ENCODE results near the gene FOXS1.
"Not testable (repeated sequence)": the region's sequence is repeated elsewhere in the genome, so short reads cannot be mapped to it uniquely, and the experiment has no call there.

Gene FOXS1

DNA sequence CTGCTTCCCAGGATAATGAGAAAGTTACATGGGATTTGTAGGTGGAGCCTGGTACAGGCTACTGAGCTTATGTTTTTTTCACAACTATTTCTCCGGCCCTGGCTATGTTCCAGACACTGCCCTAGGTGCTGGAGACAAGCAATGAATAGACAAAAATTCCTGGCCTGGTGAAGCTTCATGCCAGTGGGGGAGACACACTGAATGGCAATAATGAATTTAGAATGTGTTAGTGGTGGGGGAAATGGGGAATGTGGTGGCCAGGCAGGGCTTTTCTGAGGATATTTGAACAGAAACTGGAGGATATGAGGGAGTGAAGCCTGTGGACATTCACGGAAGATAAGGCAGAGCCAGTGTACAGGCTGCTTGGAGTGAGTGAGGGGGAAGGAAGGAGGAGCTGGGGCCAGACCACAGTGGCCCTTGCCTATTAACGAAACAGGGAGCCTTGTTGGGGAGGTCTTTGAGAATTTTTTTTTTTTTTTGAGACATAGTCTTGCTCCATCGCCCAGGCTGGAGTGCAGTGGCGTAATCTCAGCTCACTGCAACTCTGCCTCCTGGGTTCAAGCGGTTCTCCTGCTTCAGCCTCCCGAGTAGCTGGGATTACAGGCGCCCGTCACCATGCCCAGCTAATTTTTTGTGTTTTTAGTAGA lies 6.6 kb downstream of the FOXS1 start:
- DNase-seq, result no peak

DNA sequence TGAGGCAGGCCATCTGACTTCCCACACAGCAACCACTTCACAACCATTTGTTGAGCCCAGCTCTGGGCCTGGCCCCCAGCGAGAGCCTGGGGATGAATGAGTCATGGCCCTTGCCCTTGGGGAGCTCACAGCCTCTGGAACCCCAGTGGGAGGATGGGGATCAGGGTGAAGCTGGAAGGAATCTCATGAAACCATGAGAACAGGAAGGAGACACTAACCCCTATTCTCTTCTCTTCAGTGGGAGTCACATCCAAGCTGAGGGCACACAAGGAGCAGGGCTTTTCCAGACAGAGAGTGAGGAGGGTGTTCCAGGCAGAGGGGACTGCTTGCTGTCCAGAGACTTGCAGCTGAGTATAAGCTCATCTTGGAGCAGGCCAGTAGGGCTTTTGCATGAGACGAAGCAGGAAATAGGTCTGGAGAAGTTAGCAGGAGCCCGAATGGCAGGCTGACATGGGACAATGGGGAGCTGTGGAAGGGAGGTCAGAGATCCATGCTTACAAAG lies 7.5 kb downstream of the FOXS1 start:
- DNase-seq, result no peak

- no peak for DNase-seq
Measured at GRCh38 chr20:31836853-31837608, 8.4 kb downstream of the FOXS1 start.

- DNase-seq, result no peak
Measured at GRCh38 chr20:31835977-31836852, 9.2 kb downstream of the FOXS1 start.

DNA sequence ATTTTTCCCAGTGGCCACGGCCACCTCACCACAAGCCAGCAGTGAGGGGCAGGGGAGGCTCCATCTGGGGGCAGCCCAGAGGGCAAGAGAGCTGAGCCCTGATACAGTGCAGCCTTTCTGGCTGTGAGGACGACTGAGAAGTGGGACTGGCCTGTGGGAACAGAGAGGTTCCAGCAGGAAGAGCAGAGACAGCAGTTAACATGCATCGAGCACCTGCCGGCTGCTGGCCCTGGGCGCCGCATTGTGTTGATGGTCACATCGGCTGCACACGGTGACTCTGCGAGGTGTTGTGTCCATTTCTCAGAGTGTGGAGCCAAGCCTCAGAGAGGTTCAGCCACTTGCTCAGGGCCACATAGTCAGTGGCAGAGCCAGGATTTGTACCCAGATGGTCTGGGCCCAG lies 9.8 kb downstream of the FOXS1 start:
- no peak for DNase-seq

- DNase-seq, result no peak
Measured at GRCh38 chr20:31833931-31834521, 11.4 kb downstream of the FOXS1 start.

DNA sequence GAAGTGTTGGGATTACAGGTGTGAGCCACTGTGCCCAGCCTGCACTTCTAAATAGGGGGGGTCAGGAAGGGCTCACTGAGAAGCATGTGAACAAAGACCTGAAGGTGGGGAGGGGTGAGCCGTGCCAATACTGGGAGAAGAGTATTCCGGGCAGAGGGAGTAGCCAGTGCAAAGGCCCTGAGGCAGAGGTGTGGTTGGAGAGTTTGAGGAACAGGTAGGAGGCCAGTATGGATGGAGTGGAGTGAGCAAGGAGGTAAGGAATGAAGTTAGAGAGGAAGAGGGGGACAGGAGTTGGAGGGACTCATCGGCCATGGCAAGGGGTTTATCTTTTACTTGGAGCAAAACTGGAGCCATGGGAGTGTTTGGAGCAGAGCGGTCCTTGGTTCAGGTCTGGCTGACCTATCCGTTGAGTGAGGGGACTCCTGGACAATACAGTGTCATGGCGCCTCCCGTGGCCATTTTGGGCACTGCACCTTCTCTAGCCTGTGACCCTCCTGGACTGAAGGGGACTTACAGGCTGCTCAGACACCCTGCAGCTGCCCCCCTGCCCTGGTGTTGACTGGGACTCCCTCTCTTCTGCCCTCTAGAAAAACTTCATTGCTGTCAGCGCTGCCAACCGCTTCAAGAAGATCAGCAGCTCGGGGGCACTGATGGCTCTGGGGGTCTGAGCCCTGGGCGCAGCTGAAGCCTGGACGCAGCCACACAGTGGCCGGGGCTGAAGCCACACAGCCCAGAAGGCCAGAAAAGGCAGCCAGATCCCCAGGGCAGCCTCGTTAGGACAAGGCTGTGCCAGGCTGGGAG lies 12.1 kb downstream of the FOXS1 start:
- no peak for DNase-seq

GRCh38 chr20:31831771-31832306 lies 13.6 kb downstream of the FOXS1 start:
- DNase-seq, result no peak

- DNase-seq, result no peak
Measured at GRCh38 chr20:31831211-31831610, 14.2 kb downstream of the FOXS1 start.

GRCh38 chr20:31830406-31830981 lies 14.9 kb downstream of the FOXS1 start:
- DNase-seq, result no peak

- DNase-seq, result no peak
Measured at GRCh38 chr20:31829731-31830130, 15.7 kb downstream of the FOXS1 start.

GRCh38 chr20:31828016-31828415 lies 17.4 kb downstream of the FOXS1 start:
- not testable (repeated sequence) for DNase-seq

DNA sequence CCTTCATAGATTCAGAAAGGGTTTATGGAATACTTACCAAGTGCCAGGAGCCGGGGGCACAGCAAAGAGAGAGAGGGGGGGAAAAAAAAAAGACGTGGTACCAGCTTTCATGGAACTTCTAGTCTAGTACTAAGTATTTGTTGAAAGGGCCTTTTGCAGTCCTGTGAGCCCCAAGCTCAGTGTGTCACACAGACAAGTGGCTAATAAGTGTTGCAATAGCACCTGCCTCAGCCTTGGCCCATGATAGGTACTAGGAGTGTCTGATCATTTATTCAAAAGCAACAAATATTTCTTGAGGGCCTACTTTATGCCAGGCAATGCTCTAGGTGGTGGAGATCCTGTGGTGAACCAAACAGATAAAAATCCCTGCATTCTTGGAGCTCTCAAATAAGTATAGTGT lies 18.3 kb downstream of the FOXS1 start:
- DNase-seq, result no peak

GRCh38 chr20:31826074-31826473 lies 19.3 kb downstream of the FOXS1 start:
- no peak for DNase-seq

GRCh38 chr20:31824554-31825313 lies 20.7 kb downstream of the FOXS1 start:
- no peak for DNase-seq

DNA sequence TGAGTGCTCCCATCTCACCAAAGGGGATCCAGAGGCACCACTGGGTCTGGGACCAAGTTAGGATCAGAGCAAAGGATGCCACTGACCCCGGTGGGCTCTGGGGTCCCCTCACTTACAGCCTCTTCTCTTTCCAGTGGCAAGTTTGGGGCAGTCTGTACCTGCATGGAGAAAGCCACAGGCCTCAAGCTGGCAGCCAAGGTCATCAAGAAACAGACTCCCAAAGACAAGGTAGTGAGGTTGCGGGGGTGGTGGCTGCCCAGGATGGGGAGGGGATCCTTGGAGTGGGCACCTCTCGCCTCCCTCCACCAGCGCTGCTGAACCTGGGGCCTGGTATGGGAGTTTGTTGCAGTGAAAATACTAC lies 21.3 kb downstream of the FOXS1 start:
- DNase-seq, result no peak

GRCh38 chr20:31823360-31824124 lies 21.9 kb downstream of the FOXS1 start:
- no peak for DNase-seq

DNA sequence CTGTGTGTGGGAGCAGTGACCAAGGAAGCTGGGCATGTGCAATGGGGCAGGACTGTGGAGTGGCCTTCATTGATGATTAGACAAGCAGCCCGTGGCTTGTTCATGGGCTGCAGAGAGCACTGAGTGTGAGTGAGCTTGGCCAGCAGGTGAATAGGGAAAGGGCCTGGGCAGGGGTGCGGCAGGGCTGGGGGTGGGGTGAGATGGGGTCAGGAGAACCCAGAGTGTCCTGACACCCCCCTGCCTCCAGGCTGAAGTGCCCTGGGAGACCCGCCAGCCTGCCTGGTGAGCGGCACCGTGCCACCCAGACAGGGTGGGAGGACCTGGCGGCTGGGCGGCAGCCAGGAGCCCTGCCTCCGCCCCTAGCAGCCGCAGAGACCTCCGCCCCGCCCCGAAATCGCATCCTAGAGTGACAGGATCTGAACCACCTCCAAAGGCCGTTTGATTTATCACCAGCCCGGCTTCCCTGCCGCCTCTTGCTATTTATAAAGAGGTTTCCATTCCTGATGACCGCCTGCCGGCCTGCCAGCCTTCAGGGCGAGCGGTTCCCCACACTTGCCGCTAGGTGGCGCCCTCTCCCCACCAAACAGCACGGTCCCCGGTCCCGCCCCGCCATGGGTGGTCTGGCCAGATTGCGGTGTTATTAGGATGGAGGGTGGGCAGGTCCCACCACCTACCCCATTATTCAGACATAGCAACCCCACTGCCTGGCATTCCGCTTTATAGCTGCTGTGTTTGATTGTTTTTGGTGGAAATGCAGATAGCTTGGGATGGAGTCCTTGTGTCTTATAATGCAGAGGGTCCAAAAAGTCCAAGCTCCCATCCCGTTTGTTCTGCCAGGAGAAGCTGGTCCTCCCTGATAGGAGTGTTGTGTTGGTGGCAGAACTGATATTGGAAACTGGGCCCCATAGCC lies 22.7 kb downstream of the FOXS1 start:
- peak; percentile 60 for DNase-seq

GRCh38 chr20:31821427-31821826 lies 24.0 kb downstream of the FOXS1 start:
- no peak for DNase-seq

Measured in NCI-H774 (cell line).